Raji (cell line): ENCODE measurements around the gene ZNF654.

ENCODE experiments used
- POLR2A ChIP-seq: IDR thresholded peaks from 2 replicates; pipeline ENCODE4 v1.6.1; 2011; ENCODE audit warnings: low read depth, low read length, control low read depth; ENCODE audit not compliant: insufficient read depth

ZNF654 gene

GRCh38 chr3:88058581-88059379 lies at the start of gene ZNF654, which contains the start of gene CGGBP1:
ZNF654 (plus strand) TSS chr3:88059255; CDS start chr3:88059320, 65 bp downstream.
CGGBP1 (minus strand) TSS chr3:88059005; CDS start chr3:88055976, 3,029 bp downstream.
- peak; percentile 88 for TF ChIP-seq POLR2A

GRCh38 chr3:88010810-88011209 lies 48.2 kb upstream of the ZNF654 start:
- TF ChIP-seq POLR2A = no peak

- TF ChIP-seq POLR2A = no peak
Observed at GRCh38 chr3:88013592-88013991, 45.5 kb upstream of the ZNF654 start.

- TF ChIP-seq POLR2A = no peak
Observed at GRCh38 chr3:88019024-88019423, 40.0 kb upstream of the ZNF654 start.

- no peak for TF ChIP-seq POLR2A
Observed at GRCh38 chr3:88025001-88025552, 34.0 kb upstream of the ZNF654 start.

- TF ChIP-seq POLR2A = no peak
Observed at GRCh38 chr3:88028876-88029275, 30.2 kb upstream of the ZNF654 start.

- TF ChIP-seq POLR2A = no peak
Observed at GRCh38 chr3:88030210-88030609, 28.8 kb upstream of the ZNF654 start.

GRCh38 chr3:88031642-88032077 lies 27.4 kb upstream of the ZNF654 start:
- no peak for TF ChIP-seq POLR2A

GRCh38 chr3:88032245-88032644 lies 26.8 kb upstream of the ZNF654 start:
- no peak for TF ChIP-seq POLR2A

- no peak for TF ChIP-seq POLR2A
Observed at GRCh38 chr3:88033079-88033478, 26.0 kb upstream of the ZNF654 start.

- TF ChIP-seq POLR2A = no peak
Observed at GRCh38 chr3:88033808-88034207, 25.2 kb upstream of the ZNF654 start.

- TF ChIP-seq POLR2A = no peak
Observed at GRCh38 chr3:88034491-88035275, 24.4 kb upstream of the ZNF654 start.

- no peak for TF ChIP-seq POLR2A
Observed at GRCh38 chr3:88036221-88036620, 22.8 kb upstream of the ZNF654 start.

GRCh38 chr3:88038566-88038965 lies 20.5 kb upstream of the ZNF654 start:
- TF ChIP-seq POLR2A = no peak

GRCh38 chr3:88040529-88040928 lies 18.5 kb upstream of the ZNF654 start:
- no peak for TF ChIP-seq POLR2A

GRCh38 chr3:88041005-88041404 lies 18.1 kb upstream of the ZNF654 start:
- TF ChIP-seq POLR2A = no peak
